Neuronal stem cell (in vitro differentiated cells): ENCODE results near the gene RPN2.

ENCODE experiments used
- DNase-seq: peaks from one replicate; pipeline ENCODE4 v3.0.0-alpha.2; 2013; ENCODE audit warnings: low spot score
- H2AFZ ChIP-seq: one replicate; pipeline ENCODE4 v1.6.1; 2013; ENCODE audit warnings: mild to moderate bottlenecking, low read length, inconsistent platforms
- H2AK5ac ChIP-seq: 2 replicates; pipeline ENCODE4 v1.6.1; 2013; ENCODE audit warnings: low read depth, mild to moderate bottlenecking, inconsistent platforms, low read length, moderate library complexity, mixed read lengths
- H2BK120ac ChIP-seq: 2 replicates; pipeline ENCODE4 v1.6.1; 2013; ENCODE audit warnings: low read depth, mild to moderate bottlenecking, inconsistent platforms, low read length, moderate library complexity, mixed read lengths
- H2BK12ac ChIP-seq: one replicate; pipeline ENCODE4 v1.6.1; 2013; ENCODE audit warnings: low read length, inconsistent platforms
- H2BK15ac ChIP-seq: 2 replicates; pipeline ENCODE4 v1.6.1; 2013; ENCODE audit warnings: mild to moderate bottlenecking, low read length, inconsistent platforms, mixed read lengths
- H2BK5ac ChIP-seq: one replicate; pipeline ENCODE4 v1.6.1; 2013; ENCODE audit warnings: inconsistent platforms, mild to moderate bottlenecking, low read length, moderate library complexity
- H3K14ac ChIP-seq: one replicate; pipeline ENCODE4 v1.6.1; 2013; ENCODE audit warnings: low read length, inconsistent platforms
- H3K18ac ChIP-seq: 2 replicates; pipeline ENCODE4 v1.6.1; 2013; ENCODE audit warnings: low read length, inconsistent platforms
- H3K23ac ChIP-seq: 2 replicates; pipeline ENCODE4 v1.6.1; 2013; ENCODE audit warnings: low read depth, mild to moderate bottlenecking, mixed read lengths, low read length, inconsistent platforms; ENCODE audit not compliant: poor library complexity
- H3K27ac ChIP-seq: replicated peaks from 3 replicates; pipeline ENCODE4 v1.5.1; 2013; ENCODE audit warnings: low read length, inconsistent platforms
- H3K27me3 ChIP-seq, 3 experiments: 2 replicates each; pipeline ENCODE4 v1.6.1; 2013; ENCODE audit warnings: low read length in 3 of 3, mild to moderate bottlenecking in 2 of 3, inconsistent platforms in 1 of 3, low read depth in 1 of 3, mixed read lengths in 1 of 3, moderate library complexity in 1 of 3; ENCODE audit not compliant: control insufficient read depth in 3 of 3, insufficient read depth in 3 of 3
- H3K36me3 ChIP-seq, 2 donors: replicated peaks in 1 of 2; 2 replicates each; pipeline ENCODE4 v1.6.1; 2013; ENCODE audit warnings: low read length in 2 of 2; ENCODE audit not compliant: control insufficient read depth in 2 of 2, insufficient read depth in 2 of 2
- H3K4ac ChIP-seq: 2 replicates; pipeline ENCODE4 v1.6.1; 2013; ENCODE audit warnings: inconsistent platforms, mild to moderate bottlenecking, low read length, moderate library complexity
- H3K4me1 ChIP-seq, 2 donors: 1 replicate in 1 of 2; 2 replicates in 1 of 2; pipeline ENCODE4 v1.6.1; 2013; ENCODE audit warnings: low read length in 2 of 2, low read depth in 1 of 2; ENCODE audit not compliant: control insufficient read depth in 2 of 2, insufficient read depth in 1 of 2
- H3K4me2 ChIP-seq: one replicate; pipeline ENCODE4 v1.6.1; 2013; ENCODE audit warnings: mild to moderate bottlenecking, low read length, inconsistent platforms; ENCODE audit not compliant: insufficient read depth, poor library complexity, severe bottlenecking
- H3K4me3 ChIP-seq, 2 donors: 2 replicates each; pipeline ENCODE4 v1.5.1; 2013; ENCODE audit warnings: low read length in 2 of 2, mild to moderate bottlenecking in 2 of 2, inconsistent platforms in 1 of 2, moderate library complexity in 1 of 2
- H3K79me1 ChIP-seq: one replicate; pipeline ENCODE4 v1.6.1; 2013; ENCODE audit warnings: low read depth, mild to moderate bottlenecking, inconsistent platforms, low read length, moderate library complexity
- H3K9ac ChIP-seq: one replicate; pipeline ENCODE4 v1.6.1; 2013; ENCODE audit warnings: mild to moderate bottlenecking, low read depth, low read length, inconsistent platforms; ENCODE audit not compliant: poor library complexity
- H3K9me3 ChIP-seq, 2 donors: replicated peaks in 1 of 2; 2 replicates each; pipeline versions ENCODE3 to v1.6.1; 2013; ENCODE audit warnings: low read length in 2 of 2, mild to moderate bottlenecking in 2 of 2, inconsistent platforms in 1 of 2, low read depth in 1 of 2, mixed read lengths in 1 of 2, moderate library complexity in 1 of 2; ENCODE audit not compliant: control insufficient read depth in 2 of 2, insufficient read depth in 1 of 2
- H4K8ac ChIP-seq: one replicate; pipeline ENCODE4 v1.6.1; 2013; ENCODE audit warnings: low read depth, mild to moderate bottlenecking, inconsistent platforms, low read length, moderate library complexity
- H4K91ac ChIP-seq: one replicate; pipeline ENCODE4 v1.6.1; 2013; ENCODE audit warnings: low read length, low read depth, mild to moderate bottlenecking, inconsistent platforms; ENCODE audit not compliant: poor library complexity
- WGBS, 2 donors: extraction: QIAGEN DNeasy Blood & Tissue Kit; methylation state at CpG; one replicate each; pipeline ENCODE4 v1.1.7; 2013; ENCODE audit warnings: missing lambda C conversion rate in 2 of 2, mixed read lengths in 1 of 2; ENCODE audit not compliant: insufficient read length in 2 of 2, insufficient replicate concordance in 1 of 2; ENCODE audit errors: extremely low coverage in 2 of 2; 5-methylcytosine and 5-hydroxymethylcytosine counted together

The RPN2 gene

GRCh38 chr20:37235065-37235464 is 55.9 kb downstream of the RPN2 start:
- WGBS, 2 donors: no CpG with 5 or more reads among the region's 6 CpGs

GRCh38 chr20:37236462-37236861 is 57.3 kb downstream of the RPN2 start:
- H3K23ac ChIP-seq: no peak overlapping the region
- no peak overlapping the region for H2BK5ac ChIP-seq
- no peak overlapping the region for H2AFZ ChIP-seq
- no peaks in the 10 kb centered on the region for H3K27me3 ChIP-seq
- H3K4me3 ChIP-seq: no peak overlapping the region
- no peak overlapping the region for H4K91ac ChIP-seq
- no peak overlapping the region for H2BK12ac ChIP-seq
- H2BK120ac ChIP-seq: no peak overlapping the region
- H3K9ac ChIP-seq: no peak overlapping the region
- no peak for DNase-seq
- H3K4me1 ChIP-seq: peaks cover 4 to 28% of the 10 kb centered on the region in 2 donors
- H3K18ac ChIP-seq: no peak overlapping the region
- H3K36me3 ChIP-seq: peaks cover 35 to 100% of the 10 kb centered on the region in 2 donors
- H3K9me3 ChIP-seq: no peaks in the 10 kb centered on the region
- no peak overlapping the region for H3K4ac ChIP-seq
- H3K79me1 ChIP-seq: no peaks in the 10 kb centered on the region
- WGBS, 2 donors: no CpG with 5 or more reads among the region's 4 CpGs
- no peak overlapping the region for H2BK15ac ChIP-seq
- no peak overlapping the region for H4K8ac ChIP-seq
- H3K4me2 ChIP-seq: no peak overlapping the region
- no peak overlapping the region for H3K27ac ChIP-seq
- no peak overlapping the region for H3K14ac ChIP-seq
- no peak overlapping the region for H2AK5ac ChIP-seq

More at GRCh38 chr20:37235065-37235464, 55.9 kb downstream of the RPN2 start:
- no peaks in the 10 kb centered on the region for H3K9me3 ChIP-seq
- H3K9ac ChIP-seq: no peak overlapping the region
- H3K18ac ChIP-seq: no peak overlapping the region
- H2BK12ac ChIP-seq: no peak overlapping the region
- H2BK5ac ChIP-seq: no peak overlapping the region
- no peak overlapping the region for H3K14ac ChIP-seq
- H3K27ac ChIP-seq: no peak overlapping the region
- H2BK120ac ChIP-seq: no peak overlapping the region
- no peaks in the 10 kb centered on the region for H3K27me3 ChIP-seq
- no peak overlapping the region for H2BK15ac ChIP-seq
- H2AFZ ChIP-seq: no peak overlapping the region
- H3K4me1 ChIP-seq: peaks cover 7 to 23% of the 10 kb centered on the region in 2 donors
- H3K36me3 ChIP-seq: peaks cover 32 to 100% of the 10 kb centered on the region in 2 donors
- no peak overlapping the region for H3K4me2 ChIP-seq
- no peak overlapping the region for H3K4me3 ChIP-seq
- no peak overlapping the region for H4K91ac ChIP-seq
- H3K4ac ChIP-seq: no peak overlapping the region
- H3K79me1 ChIP-seq: no peaks in the 10 kb centered on the region
- no peak for DNase-seq
- H3K23ac ChIP-seq: no peak overlapping the region
- H4K8ac ChIP-seq: no peak overlapping the region
- H2AK5ac ChIP-seq: no peak overlapping the region

- peaks cover 43 to 100% of the 10 kb centered on the region in 2 donors for H3K36me3 ChIP-seq
- no CpG with 5 or more reads among the region's 5 CpGs for WGBS, 2 donors
- H3K79me1 ChIP-seq: no peaks in the 10 kb centered on the region
These were observed 58.5 kb downstream of the RPN2 start for GRCh38 chr20:37237656-37238055.

GRCh38 chr20:37238426-37238825 is 59.3 kb downstream of the RPN2 start:
- H2AK5ac ChIP-seq: no peak overlapping the region
- no peak overlapping the region for H4K8ac ChIP-seq
- H2BK12ac ChIP-seq: no peak overlapping the region
- no peak overlapping the region for H2BK15ac ChIP-seq
- WGBS, 2 donors: no CpG with 5 or more reads among the region's 6 CpGs
- no peak overlapping the region for H2AFZ ChIP-seq
- H3K14ac ChIP-seq: no peak overlapping the region
- no peak overlapping the region for H3K4me3 ChIP-seq
- H3K27ac ChIP-seq: no peak overlapping the region
- no peak overlapping the region for H4K91ac ChIP-seq
- no peak overlapping the region for H3K23ac ChIP-seq
- DNase-seq: no peak
- peaks cover 46 to 100% of the 10 kb centered on the region in 2 donors for H3K36me3 ChIP-seq
- H3K27me3 ChIP-seq: no peaks in the 10 kb centered on the region
- no peaks in the 10 kb centered on the region for H3K79me1 ChIP-seq
- H3K4me2 ChIP-seq: no peak overlapping the region
- peaks cover 4 to 21% of the 10 kb centered on the region in 2 donors for H3K4me1 ChIP-seq
- H3K9ac ChIP-seq: no peak overlapping the region
- no peak overlapping the region for H3K18ac ChIP-seq
- no peaks in the 10 kb centered on the region for H3K9me3 ChIP-seq
- no peak overlapping the region for H2BK5ac ChIP-seq
- H2BK120ac ChIP-seq: no peak overlapping the region
- no peak overlapping the region for H3K4ac ChIP-seq

More at GRCh38 chr20:37237656-37238055, 58.5 kb downstream of the RPN2 start:
- H3K18ac ChIP-seq: no peak overlapping the region
- no peak overlapping the region for H2BK12ac ChIP-seq
- H2BK5ac ChIP-seq: no peak overlapping the region
- no peak overlapping the region for H4K91ac ChIP-seq
- H2BK15ac ChIP-seq: no peak overlapping the region
- H3K14ac ChIP-seq: no peak overlapping the region
- no peak for DNase-seq
- no peak overlapping the region for H2AK5ac ChIP-seq
- no peak overlapping the region for H2BK120ac ChIP-seq
- no peaks in the 10 kb centered on the region for H3K9me3 ChIP-seq
- H3K4me2 ChIP-seq: no peak overlapping the region
- no peak overlapping the region for H3K9ac ChIP-seq
- no peak overlapping the region for H3K23ac ChIP-seq
- H4K8ac ChIP-seq: no peak overlapping the region
- H3K4ac ChIP-seq: no peak overlapping the region
- H2AFZ ChIP-seq: no peak overlapping the region
- H3K27ac ChIP-seq: no peak overlapping the region
- no peaks in the 10 kb centered on the region for H3K27me3 ChIP-seq
- peaks cover 4 to 18% of the 10 kb centered on the region in 2 donors for H3K4me1 ChIP-seq
- no peak overlapping the region for H3K4me3 ChIP-seq
